HepG2 (cell line): ENCODE measurements around the gene HSPA1B. TPM values are rescaled to one million over a fixed set of nuclear protein-coding genes. Genes with fewer than 3 reads are reported as not detected.
A peak's percentile ranks its signal among the peaks of the same experiment; 100 is the strongest.

Source experiments
- ATF7-NPFF ChIP-seq: sonication (generic); formaldehyde crosslinking; IDR thresholded peaks from 2 replicates; pipeline ENCODE4 v1.8.1; 2023; ENCODE audit warnings: mild to moderate bottlenecking, low read depth, missing genetic modification reagents, moderate library complexity
- CEBPG ChIP-seq: IDR thresholded peaks from 2 replicates; pipeline ENCODE4 v1.6.1; 2016
- HBP1 ChIP-seq: IDR thresholded peaks from 2 replicates; pipeline ENCODE4 v1.6.1; 2016; ENCODE audit warnings: low read depth, control low read depth
- HCFC1 ChIP-seq: fragments of 150-350 bp; IDR thresholded peaks from 2 replicates; pipeline ENCODE4 v1.6.1; 2014; ENCODE audit warnings: low read depth, low read length
- HMG20A ChIP-seq: IDR thresholded peaks from 2 replicates; pipeline ENCODE4 v1.6.1; 2016; ENCODE audit warnings: borderline replicate concordance
- NR1H2 ChIP-seq: sonication (generic); formaldehyde crosslinking; IDR thresholded peaks from 2 replicates; pipeline ENCODE4 v1.8.1; 2022; ENCODE audit warnings: low read depth, missing genetic modification reagents, borderline replicate concordance
- PRDM15 ChIP-seq: sonication (generic); formaldehyde crosslinking; IDR thresholded peaks from 2 replicates; pipeline ENCODE4 v1.4.0; 2020; ENCODE audit warnings: missing genetic modification reagents
- SALL1 ChIP-seq: sonication (generic); formaldehyde crosslinking; IDR thresholded peaks from 2 replicates; pipeline ENCODE4 v1.8.0; 2022; ENCODE audit warnings: mild to moderate bottlenecking, missing genetic modification reagents
- SAP130 ChIP-seq: IDR thresholded peaks from 2 replicates; pipeline ENCODE4 v1.6.1; 2016; ENCODE audit warnings: low read depth
- SIN3A ChIP-seq: IDR thresholded peaks from 2 replicates; pipeline ENCODE4 v1.6.1; 2011; ENCODE audit warnings: low read depth, mild to moderate bottlenecking, control low read depth, low read length, borderline replicate concordance
- ZHX2 ChIP-seq, 2 experiments: sonication (generic) in 1 of 2; formaldehyde crosslinking in 1 of 2; IDR thresholded peaks; 2 replicates each; pipeline versions ENCODE4 v1.6.1 to v1.9.0; 2014 to 2022; ENCODE audit warnings: antibody characterized with exemption in 1 of 2, borderline replicate concordance in 1 of 2, inconsistent platforms in 1 of 2, low read depth in 1 of 2, missing genetic modification reagents in 1 of 2
- ZNF296 ChIP-seq: sonication (generic); formaldehyde crosslinking; conservative IDR thresholded peaks from 2 replicates; pipeline ENCODE4 v1.5.0; 2020; ENCODE audit warnings: mild to moderate bottlenecking, missing genetic modification reagents
- ZNF350 ChIP-seq: sonication (generic); formaldehyde crosslinking; IDR thresholded peaks from 2 replicates; pipeline ENCODE4 v1.4.0; 2020; ENCODE audit warnings: mild to moderate bottlenecking, low read depth, missing genetic modification reagents, borderline replicate concordance
- ZNF460 ChIP-seq: sonication (generic); formaldehyde crosslinking; IDR thresholded peaks from 2 replicates; pipeline ENCODE4 v1.5.1; 2020; ENCODE audit warnings: missing genetic modification reagents, mild to moderate bottlenecking, borderline replicate concordance
- ZNF552 ChIP-seq: sonication (generic); formaldehyde crosslinking; IDR thresholded peaks from 2 replicates; pipeline ENCODE4 v1.9.0; 2022; ENCODE audit warnings: missing genetic modification reagents, mild to moderate bottlenecking, borderline replicate concordance
- ZNF615 ChIP-seq: sonication (generic); formaldehyde crosslinking; IDR thresholded peaks from 2 replicates; pipeline ENCODE4 v1.5.0; 2020; ENCODE audit warnings: mild to moderate bottlenecking, missing genetic modification reagents, borderline replicate concordance
- ZNF629 ChIP-seq: sonication (generic); formaldehyde crosslinking; conservative IDR thresholded peaks from 2 replicates; pipeline ENCODE4 v1.5.0; 2020; ENCODE audit warnings: missing genetic modification reagents
- ZNF737 ChIP-seq: sonication (generic); formaldehyde crosslinking; IDR thresholded peaks from 2 replicates; pipeline ENCODE4 v1.5.0; 2020; ENCODE audit warnings: missing genetic modification reagents, mild to moderate bottlenecking, borderline replicate concordance
- ZNF83 ChIP-seq: sonication (generic); formaldehyde crosslinking; IDR thresholded peaks from 2 replicates; pipeline ENCODE4 v1.4.0; 2020; ENCODE audit warnings: missing genetic modification reagents, mild to moderate bottlenecking, borderline replicate concordance
- polyA plus RNA-seq, 8 experiments: library from polyadenylated mRNA; depleted of rRNA in 3 of 8; stranded (reverse) in 7 of 8; unstranded in 1 of 8; fragments of >200 nt; fragmentation: Illumina TruSeq in 4 of 8; extraction: Trizol in 4 of 8; gene quantifications; 2 replicates each; pipeline versions ENCODE4 v1.2.1 to v1.2.3, GENCODE V29; 2011 to 2016; ENCODE audit warnings: low read depth in 4 of 8, missing spikeins in 1 of 8, mixed read lengths in 1 of 8; ENCODE audit not compliant: insufficient read depth in 1 of 8
- total RNA-seq, 5 experiments: library from RNA; depleted of rRNA; stranded (reverse); fragments of >200 nt; fragmentation: Illumina TruSeq; extraction: Trizol; gene quantifications; 2 replicates each; pipeline ENCODE4 v1.2.3, GENCODE V29; 2016; ENCODE audit warnings: low read depth in 1 of 5

HSPA1B gene
- total and polyA plus RNA-seq, 2 of the 13 experiments (the other 11 are each of a cell fraction or from before 2014, with no cell fraction given) = 26.0 to 186 TPM

- TF ChIP-seq ZHX2 (IDR thresholded peaks at IDR 0.05; ENCODE audit: low read depth) = no peak
- no peak for TF ChIP-seq ZHX2 (CRISPR knock-in tag; IDR thresholded peaks at IDR 0.05; ENCODE audit: borderline replicate concordance)
- TF ChIP-seq HCFC1 = no peak
- peak; percentile 81 for TF ChIP-seq ZNF460
- 0 out of 2 replicates have a peak, but pooled peaks have one; percentile 23 for TF ChIP-seq CEBPG
- TF ChIP-seq ZNF615 = 0 out of 2 replicates have a peak, but pooled peaks have one; percentile 11
- no peak for TF ChIP-seq NR1H2
- no peak for TF ChIP-seq HMG20A (CRISPR knock-in tag)
- TF ChIP-seq HBP1 (CRISPR knock-in tag) = peak; percentile 37; the same call in 1 of the 2 replicates
- peak; percentile 52; the same call in 1 of the 2 replicates for TF ChIP-seq SIN3A
- TF ChIP-seq SAP130 (CRISPR knock-in tag) = peak; percentile 53; the same call in 1 of the 2 replicates
- TF ChIP-seq ZNF629 (CRISPR knock-in tag) = 0 out of 2 replicates have a peak, but pooled peaks have one; percentile 8
- peak; percentile 19; the same call in 1 of the 2 replicates for TF ChIP-seq SALL1
- no peak for TF ChIP-seq ZNF552
- TF ChIP-seq ZNF296 (CRISPR knock-in tag) = no peak
- TF ChIP-seq ZNF737 (CRISPR knock-in tag) = peak; percentile 77; the same call in 1 of the 2 replicates
- no peak for TF ChIP-seq ATF7-NPFF (CRISPR knock-in tag)
- no peak for TF ChIP-seq ZNF83 (CRISPR knock-in tag)
- 0 out of 2 replicates have a peak, but pooled peaks have one; percentile 28 for TF ChIP-seq PRDM15 (CRISPR knock-in tag)
- peak; percentile 31; the same call in 1 of the 2 replicates for TF ChIP-seq ZNF350 (CRISPR knock-in tag)
Measured at GRCh38 chr6:31836047-31836473, 8.5 kb downstream of the HSPA1B start (continued).
